ENCODE results near the gene RNF207.

The RNF207 gene

GRCh38 chr1:6269720-6270400 lies 63.9 kb downstream of the RNF207 start:
- DNase-seq (ENCODE audit: low read depth) = no peak

DNA sequence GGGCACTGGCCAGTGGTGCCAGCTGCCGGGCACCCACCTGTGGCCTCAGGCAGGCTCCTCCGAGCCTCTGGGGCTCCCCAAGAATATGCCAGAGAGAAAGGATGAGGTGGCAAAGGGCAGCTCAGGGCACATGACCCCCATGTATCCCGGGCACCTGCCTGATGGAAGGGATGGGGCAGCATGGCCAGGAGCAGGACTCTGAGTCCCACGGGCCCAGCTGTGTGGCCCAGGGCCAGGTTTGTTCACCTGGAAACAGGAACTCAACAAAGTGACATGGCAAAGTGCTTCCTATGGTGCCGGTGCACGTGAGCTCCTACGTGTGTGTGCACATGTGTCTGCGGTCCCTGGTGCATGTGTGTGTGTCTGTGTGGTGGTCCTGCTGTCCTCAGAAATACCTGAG lies 64.5 kb downstream of the RNF207 start:
- DNase-seq (ENCODE audit: low read depth) = no peak
